NCI-H2196 (cell line): ENCODE data around the gene SUN1.

ENCODE experiments used
- DNase-seq: peaks from one replicate; lab custom pipeline; 2025; ENCODE audit not compliant: unreplicated experiment; lab: John Stamatoyannopoulos, UW

The SUN1 gene

DNA sequence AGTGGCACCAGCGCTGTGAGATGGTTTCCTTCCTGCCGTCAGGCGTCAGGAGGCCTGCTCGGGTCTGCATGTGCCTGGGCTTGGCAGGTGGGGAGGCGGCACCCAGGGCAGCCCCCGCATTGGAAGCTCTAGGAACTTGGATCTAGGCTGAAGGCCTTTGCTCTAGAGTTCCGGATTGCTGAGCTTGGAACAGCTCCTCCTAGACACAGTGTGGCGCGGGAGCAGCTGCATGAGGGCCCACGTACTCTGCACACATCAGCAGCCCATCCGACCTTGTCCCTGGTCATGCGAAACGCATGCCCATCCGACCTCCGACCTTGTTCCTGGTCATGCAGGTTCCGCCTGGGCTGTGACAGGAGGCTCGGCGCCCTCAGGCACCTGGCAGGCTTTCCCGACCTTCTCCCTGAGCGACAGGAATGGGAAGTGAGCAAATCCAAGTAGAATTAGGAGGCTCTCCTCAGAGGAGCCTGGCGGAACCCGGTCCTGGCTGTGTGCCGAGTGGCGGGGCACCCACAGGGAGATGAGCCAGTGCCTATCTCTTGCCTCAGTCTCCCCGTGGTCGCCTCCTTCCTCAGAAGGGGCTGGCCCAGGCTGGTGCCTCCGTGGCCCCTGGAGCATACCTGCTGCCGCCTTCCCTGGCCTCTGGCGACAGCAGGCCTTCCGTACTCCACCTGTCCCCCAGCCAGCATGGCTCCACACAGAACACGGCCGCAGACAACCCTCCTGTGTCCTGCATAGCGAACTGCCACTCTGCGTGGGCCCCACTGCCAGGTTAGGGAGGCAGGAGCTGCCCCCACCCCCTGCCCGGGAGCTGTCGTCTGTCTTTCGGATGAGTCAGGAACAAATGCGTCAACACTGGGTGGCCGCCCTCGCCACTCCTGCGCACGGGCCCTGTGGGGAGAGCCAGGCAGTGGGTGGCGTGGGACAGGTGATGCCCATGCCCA lies 56.1 kb downstream of the SUN1 start:
- no peak for DNase-seq

DNA sequence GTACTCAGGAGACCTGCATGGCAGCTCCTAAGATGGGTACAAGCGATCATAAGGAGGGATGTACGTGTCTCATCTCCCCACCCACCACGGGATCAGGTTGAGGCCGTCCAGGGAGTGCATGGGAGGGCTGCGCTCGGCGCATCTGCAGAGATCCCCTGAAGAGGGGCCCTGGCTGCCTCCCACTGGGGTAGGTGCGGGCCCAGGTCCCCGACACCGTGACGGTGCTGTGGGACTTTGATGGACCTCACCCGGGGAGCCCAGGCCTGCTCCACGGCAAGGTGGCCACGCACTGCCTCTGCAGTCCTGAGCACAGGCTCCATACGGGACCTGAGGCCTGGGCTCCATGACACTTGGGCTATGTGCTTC lies 56.7 kb downstream of the SUN1 start:
- no peak for DNase-seq

DNA sequence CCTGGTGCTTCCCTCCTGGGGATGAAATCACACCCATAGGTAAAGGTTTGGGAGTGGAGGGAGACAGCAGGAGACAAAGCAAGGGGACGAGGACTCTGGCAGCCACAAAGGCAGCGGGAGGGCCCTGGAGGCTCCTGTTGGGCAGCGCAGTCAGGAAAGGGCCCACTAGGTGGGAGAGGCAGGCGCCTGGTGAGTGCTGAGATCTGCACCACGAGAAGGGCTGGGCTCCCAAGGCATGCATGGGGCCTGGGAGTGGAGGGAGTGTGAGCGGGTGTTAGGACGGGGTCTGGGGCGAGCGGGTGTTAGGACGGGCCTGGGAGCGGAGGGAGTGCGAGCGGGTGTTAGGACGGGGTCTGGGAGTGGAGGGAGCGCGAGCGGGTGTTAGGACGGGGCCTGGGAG lies 57.1 kb downstream of the SUN1 start:
- DNase-seq, result no peak

DNA sequence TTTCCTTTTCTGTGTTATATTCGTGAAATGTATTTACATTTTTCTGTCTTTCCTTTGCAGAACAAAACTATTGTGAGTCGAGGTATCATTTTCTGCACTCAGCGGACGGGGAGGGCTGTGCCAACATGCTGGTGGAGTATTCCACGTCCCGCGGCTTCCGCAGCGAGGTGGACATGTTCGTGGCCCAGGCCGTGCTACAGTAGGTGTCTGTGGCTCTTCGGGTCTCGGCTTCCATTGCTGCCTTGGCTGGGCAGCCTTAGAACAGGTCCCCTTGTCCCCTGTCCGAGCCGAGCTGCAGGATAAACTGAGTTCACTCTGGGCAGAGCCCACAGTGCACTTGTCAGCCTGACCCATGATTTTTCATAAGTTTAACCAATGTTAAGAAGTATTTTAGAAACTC lies 58.6 kb downstream of the SUN1 start:
- DNase-seq, result no peak

DNA sequence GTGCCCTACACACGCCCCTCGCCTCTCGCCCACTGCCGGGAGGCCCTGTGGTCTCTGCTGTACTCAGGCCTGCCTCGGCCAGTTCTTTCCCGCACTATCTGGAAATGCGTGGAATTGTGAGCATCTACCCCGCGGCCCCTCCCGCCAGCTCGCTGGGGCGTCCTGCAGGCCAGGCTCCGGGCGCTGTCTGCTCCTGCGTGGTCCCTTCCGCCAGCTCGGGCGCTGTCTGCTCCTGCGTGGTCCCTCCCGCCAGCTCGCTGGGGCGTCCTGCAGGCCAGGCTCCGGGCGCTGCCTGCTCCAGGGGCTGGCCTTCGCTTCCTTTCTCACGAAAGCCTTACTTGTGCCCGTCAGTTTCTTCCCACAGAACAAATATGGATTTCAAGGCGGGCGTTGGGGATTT lies 59.0 kb downstream of the SUN1 start:
- no peak for DNase-seq

DNA sequence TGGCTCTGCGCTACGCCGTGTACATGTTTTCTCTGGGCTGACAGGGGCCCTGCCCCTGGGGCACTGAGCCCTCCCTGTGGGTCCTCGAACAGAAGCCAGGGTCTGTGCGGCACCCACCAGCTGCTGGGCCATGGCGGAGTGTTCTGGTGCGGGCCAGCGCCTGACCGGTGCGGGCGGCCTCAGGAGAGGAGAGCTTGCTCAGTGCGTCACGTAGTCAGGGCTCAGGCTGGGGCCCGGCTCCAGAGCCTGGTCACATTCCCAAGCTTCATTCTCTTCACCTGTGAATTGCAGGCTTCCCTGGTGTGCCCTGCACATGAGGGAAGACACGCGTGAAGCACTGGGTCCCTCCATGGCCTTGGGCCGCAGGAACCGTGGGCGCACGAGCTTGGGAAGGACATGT lies 59.5 kb downstream of the SUN1 start:
- no peak for DNase-seq

DNA sequence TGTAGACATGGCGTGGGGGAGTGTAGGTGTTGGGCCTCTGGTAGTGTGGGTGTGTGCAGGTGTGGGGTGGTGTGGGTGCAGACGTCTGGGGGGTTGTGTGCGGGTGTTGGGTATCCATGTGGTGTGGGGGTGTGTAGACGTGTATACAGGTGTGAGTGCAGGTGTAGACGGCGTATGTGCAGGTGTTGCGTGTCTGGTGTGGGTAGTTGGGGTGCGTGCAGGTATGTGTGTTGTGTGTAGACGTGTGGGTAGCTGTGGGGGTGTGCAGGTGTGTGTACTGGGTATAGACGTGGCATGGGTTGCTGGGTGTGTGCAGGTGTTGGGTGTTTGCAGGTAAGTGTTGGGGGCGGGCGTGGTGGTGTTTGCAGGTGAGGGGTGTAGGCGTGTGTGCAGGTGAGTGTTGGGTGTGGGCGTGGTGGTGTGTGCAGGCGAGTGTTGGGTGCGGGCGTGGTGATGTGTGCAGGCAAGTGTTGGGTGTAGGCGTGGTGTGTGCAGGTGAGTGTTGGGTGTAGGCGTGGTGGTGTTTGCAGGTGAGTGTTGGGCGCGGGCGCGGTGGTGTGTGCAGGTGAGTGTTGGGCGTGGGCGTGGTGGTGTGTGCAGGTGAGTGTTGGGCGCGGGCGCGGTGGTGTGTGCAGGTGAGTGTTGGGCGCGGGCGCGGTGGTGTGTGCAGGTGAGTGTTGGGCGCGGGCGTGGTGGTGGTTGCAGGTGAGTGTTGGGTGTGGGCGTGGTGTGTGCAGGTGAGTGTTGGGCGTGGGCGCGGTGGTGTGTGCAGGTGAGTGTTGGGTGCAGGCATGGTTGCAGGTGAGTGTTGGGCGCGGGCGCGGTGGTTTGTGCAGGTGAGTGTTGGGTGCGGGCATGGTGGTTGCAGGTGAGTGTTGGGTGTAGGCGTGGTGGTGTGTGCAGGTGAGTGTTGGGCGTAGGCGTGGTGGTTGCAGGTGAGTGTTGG lies 60.6 kb downstream of the SUN1 start:
- no peak for DNase-seq

DNA sequence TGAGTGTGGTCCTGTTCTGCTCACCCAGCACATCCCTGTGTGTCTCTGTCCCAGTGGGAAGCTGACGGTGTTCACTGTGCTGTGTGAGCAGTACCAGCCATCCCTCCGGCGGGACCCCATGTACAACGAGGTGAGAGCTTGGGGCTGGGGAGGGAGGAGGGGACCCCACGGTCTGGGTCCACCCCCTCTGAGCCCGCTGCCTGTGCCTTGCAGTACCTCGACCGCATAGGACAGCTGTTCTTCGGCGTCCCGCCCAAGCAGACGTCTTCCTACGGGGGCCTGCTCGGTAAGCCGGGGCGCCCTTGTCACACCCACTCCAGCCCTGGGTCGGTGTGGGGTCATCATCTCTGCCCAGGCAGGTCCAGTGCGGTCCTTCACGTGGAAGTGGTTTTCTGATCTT lies 61.4 kb downstream of the SUN1 start:
- DNase-seq, result no peak

DNA sequence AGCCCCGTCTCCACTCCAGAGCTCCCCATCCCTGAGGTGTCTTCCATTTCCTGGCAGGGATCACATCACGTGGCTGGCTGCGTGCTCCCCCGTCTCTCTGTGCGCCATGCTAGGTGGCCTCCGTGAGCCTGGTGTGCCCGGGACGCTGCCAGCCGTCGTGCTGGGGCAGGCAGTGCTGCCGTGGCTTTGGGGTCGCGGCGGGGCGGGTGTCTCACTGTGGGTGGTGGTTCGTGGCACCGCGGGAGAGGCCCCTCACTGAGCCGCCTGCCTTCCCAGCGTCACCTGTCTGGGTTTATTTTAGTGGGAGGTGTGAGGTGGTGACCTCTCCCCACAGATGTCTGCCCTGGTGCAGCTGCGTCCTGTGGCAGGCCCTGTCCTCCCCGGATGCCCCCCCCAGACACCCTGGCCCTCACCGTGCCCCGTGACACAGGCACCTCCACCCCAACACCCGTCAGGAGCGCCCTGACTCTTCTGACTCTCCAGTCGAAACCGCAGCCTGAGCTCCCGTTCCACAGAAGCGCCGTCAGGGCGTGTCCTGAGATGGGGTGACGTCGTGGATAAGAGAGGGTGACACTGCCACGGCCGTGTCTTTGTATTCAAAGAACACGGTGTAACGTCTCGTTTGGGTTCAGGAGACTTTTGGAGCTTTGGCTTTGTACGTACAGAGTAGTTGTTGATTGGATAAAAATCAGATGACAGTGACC lies 62.0 kb downstream of the SUN1 start:
- no peak for DNase-seq

DNA sequence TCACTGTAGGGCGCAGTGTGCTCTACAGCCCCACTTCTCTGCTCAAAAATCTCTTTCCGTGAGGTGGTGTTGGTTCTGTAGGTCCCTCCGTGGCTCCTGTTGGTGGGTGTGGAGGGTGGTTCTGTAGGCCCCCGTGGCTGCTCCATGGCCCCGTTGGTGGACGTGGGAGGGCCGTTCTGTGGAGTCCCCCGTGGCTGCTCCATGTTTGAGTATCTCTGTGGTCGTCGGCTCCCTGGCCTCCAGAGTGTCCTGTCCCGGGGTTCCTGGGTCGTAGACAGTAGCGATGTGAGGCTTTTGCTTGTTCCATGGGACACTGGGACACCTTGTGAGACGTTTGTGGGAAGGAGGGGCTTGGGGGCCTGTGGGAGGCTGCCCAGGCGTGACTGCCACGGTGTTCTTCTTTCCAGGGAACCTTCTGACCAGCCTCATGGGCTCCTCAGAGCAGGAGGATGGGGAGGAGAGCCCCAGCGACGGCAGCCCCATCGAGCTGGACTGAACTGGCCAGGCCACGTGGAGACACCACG lies 62.7 kb downstream of the SUN1 start:
- DNase-seq, result no peak

DNA sequence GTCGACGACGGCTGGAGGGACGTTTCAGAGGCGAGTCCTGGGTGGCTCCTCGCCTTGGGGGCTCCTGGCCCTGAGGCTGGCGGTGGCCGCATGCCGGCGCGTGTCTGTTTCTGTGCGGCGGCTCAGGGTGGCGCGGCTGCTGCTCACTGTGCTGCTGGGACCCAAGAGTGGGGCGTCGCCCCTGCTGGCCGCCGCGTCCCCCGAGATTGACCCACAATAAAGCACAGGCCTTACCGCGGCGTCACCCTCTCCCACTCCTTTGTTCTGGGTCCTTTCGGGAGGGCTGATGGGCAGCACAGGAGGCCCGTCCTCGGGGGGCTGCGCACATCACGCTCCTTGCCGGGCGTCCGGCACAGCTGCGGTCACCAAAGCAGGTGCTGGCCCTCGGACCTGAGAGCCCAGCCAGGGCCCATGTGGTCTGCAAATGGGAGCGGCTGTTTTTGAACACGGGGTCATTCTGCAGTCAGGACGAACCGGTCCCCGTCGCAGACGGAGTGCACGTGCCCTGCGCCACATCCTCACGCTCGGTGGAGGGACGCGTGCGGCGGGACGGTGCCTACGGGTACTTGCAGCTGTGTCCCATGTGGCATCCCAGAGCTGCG lies 63.3 kb downstream of the SUN1 start:
- DNase-seq, result no peak

DNA sequence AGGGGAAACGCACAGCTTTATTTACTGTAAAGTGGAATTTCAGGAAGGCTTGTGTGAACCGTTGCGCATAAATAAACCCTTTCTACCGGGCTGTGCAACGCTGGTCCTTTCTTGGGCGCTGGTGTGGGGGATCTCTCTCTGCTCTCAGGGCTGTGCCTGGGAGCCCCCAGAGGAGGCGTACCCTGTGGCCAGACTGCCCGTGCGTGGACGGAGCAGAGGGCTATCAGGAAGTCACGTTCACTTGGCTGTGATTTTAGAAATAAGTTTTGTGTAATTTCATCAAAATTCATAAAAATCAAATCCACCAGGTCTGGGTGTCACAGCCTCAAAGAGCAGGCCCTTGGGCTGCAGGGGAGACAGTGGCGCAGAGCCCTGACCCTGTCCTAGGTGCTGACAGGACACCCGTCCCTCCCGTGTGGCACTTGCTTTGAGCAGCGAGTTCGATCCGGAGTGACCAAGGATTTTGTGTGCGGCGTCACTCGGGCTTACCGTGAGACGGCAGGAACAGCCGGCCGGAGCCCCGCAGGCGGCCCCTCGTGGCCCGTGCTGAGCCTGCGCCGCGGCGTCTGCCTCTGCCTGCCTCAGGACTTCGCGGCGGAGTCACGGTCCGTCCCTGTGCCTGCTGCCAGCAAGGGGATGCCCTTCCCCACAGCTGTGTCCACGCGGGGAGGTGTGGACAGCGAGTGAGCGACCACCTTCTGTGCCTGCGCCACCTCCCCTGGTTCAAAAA lies 64.2 kb downstream of the SUN1 start:
- no peak for DNase-seq

DNA sequence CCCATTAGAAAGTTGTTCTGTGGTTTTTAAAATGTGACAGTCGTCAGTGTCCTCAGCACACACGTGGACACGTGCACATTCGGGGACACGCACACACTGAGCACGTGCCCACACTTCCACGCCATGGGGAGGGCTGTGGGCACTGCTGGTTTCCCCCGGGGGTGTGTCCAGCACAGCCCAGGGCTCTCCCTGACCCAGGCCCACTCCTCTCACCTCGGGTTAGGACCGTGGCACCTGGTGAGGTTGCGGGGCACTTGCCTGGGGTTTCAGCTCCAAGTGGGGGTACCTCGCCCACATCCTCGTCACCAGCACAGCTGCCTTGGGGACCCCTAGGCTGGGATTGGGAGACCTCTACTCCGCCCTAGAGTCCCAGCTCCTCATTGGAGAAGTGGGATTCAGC lies 64.8 kb downstream of the SUN1 start:
- DNase-seq, result no peak

DNA sequence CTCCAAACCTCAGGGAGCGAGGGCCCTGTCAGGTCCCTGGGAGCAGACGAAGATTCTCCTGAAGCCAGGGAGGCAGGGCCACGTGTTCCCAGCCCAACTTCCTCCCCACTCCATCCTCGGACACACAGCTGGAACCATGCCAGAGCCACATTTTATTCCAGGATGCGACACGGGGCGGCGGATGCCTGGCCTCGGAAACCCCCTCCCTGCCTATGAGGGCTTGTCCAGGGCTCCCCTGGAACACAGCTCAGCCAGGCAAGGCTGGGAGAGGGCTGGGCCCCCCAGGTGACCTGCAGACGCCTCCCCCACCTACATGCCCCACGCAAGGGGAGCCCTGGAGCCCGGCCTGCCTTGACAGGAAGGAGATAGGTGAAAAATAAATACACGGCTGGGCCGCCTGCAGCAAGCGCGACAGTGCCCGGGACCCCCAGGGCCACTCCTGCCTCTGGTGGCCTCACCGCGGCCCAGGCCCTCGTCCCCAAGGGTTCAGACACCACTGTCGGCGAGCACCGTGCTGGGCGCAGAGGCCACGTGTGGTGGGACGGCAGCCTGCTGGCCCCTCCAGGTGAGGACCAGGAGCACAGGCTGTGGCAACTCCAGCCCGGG lies 65.6 kb downstream of the SUN1 start:
- no peak for DNase-seq

DNA sequence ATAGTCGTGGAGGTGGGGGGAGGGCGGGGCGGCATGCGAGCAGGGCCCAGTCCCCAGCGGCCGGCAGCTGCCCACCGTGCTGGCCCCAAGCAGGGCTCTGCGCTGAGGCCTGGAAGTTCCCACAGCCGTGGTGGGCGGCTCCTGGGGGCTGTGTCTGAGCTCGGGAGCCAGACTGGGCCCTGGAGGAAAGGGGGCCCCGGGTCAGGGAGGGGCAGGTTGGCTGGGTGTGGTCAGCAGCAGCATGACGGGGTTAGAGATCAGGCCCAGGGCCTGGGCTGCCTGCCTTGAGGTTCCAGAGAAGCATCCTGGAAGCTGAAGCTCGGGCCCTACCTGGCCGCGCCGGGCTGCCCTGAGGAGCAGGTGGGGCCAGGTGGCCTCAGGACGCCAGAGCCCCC lies 66.2 kb downstream of the SUN1 start:
- no peak for DNase-seq

DNA sequence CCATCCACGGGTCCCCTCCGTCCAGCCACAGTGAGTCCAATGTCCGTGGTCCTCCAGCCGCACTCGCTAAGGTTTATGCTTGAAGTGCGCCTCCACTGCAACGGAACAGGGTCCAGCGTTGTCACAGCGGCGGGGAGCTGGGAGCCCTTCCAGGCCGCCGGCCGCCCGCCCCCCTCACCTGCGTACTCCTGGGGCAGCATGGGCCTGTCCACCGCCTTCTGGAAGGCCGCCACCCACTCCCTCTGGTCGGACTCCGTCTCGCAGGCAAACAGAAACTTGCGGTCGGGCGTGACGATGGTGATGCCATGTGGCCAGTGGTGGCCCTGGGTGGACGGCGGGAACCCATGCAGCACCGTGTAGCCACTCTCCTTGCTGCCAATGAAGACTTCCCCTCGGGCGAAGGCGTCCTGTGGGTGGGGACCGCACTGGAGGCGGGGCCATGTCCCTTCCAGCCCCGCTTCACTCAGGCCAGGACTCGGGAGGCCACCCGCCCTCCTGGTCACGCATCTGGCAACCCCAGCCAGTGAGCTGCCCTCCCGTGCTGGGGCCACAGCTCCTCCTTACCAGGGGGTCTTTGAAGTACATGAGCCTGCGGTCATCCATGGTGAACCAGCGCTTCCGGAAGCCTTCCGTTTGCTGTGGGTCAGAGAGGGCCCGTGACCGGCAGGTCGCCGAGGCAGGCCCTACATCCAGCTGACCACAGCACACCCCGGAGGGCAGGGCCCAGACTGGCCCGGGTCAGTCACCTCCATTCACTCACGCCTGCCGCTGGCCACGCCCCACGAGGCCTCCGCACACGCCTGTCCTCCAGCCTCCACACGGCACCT lies 66.8 kb downstream of the SUN1 start:
- no peak for DNase-seq

DNA sequence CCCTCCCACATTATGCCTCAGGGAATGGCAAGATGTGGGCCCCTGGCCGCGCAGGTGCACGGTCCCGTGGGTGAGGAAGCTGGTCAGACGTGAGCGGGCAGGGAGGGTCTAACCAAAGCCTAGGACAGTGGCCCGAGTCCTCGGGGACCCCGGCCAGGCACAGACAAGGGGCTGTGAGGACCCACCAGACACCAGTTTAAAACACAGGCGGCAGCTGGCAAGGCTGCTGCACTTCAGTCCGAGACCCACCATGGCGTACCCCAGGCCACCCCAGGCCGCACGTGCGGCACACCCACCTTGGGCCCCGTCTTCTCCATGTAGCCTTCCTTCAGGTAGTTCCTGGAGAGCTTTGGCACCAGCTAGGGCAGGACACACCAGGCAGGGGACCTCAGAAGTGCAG lies 67.5 kb downstream of the SUN1 start:
- no peak for DNase-seq

DNA sequence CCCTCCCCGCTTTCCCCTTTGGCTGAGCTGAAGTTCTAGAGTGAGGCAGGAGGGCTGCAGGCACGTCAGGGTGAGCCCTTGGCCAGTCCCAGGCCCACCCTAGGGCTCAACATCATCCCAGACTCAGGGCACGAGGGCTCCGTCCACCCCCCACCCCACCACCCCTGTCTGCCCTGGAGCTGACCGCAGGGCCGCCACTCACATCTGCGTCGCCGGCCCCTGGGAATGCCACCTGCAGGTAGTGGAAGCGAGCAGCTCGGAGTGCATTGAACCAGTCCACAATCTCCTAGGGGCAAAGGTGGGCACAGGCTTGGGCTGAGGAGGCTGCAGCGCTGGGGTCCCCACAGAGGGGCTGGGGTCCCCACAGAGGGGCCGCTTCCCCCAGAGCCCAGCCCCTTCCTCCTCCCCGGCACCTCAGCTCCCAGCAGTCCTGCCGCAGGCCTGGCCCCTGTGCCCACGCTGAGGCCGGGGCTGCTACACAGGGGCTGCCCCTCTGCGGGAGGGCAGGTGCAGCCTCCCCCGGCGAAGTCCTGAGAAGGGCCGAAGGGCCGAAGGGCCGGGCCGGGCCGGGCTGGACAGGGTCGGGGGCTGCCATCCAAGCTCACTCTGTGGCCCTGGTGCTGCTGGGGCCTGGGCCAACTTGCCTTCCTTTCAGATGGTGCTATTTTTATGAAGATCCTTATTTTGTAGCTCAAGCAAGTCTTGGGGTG lies 68.2 kb downstream of the SUN1 start:
- no peak for DNase-seq
